ENCODE data around the gene FAM9C. TPM values are rescaled to one million over a fixed set of nuclear protein-coding genes. Genes with fewer than 3 reads are reported as not detected.

FAM9C gene
- total and polyA plus RNA-seq, 2 donors from 2014 or later: not detected

GRCh38 chrX:13008189-13008533 is 36.3 kb downstream of the FAM9C start:
- Histone ChIP-seq H3K36me3 (ENCODE audit: control insufficient read depth in 2 of 3, insufficient read depth in 3 of 3, low read length in 3 of 3) (no peaks in the 10 kb centered on the region), H3K4me3 (ENCODE audit: low read length in 3 of 3) (no peak overlapping the region), H3K9me3 (ENCODE audit: control insufficient read depth in 2 of 3, insufficient read depth in 1 of 3, low read length in 3 of 3) (no peaks in the 10 kb centered on the region), H3K27ac (ENCODE audit: low read depth in 2 of 2, low read length in 2 of 2) (no peak overlapping the region), H3K9ac (ENCODE audit: low read length in 3 of 3) (no peak overlapping the region), H3K4me1 (ENCODE audit: control insufficient read depth in 2 of 3, insufficient read depth in 2 of 3, low read depth in 1 of 3, low read length in 3 of 3) (no peaks in the 10 kb centered on the region), H3K27me3 (ENCODE audit: control insufficient read depth, insufficient read depth, low read length) (no peaks in the 10 kb centered on the region)
- FAIRE-seq (no peak), DNase-seq (no peak)
- intact Hi-C loops (cut with DNase I): no loop called here
- no peak for TF ChIP-seq CTCF (IDR thresholded peaks at IDR 0.05; ENCODE audit: borderline replicate concordance, extremely low read depth, insufficient read depth)

GRCh38 chrX:13007519-13008188 is 36.8 kb downstream of the FAM9C start:
- no peak for TF ChIP-seq CTCF (IDR thresholded peaks at IDR 0.05; ENCODE audit: borderline replicate concordance, extremely low read depth, insufficient read depth)
- intact Hi-C loops (cut with DNase I): no loop called here
- H3K4me1 ChIP-seq (ENCODE audit: control insufficient read depth in 2 of 3, insufficient read depth in 2 of 3, low read depth in 1 of 3, low read length in 3 of 3): no peaks in the 10 kb centered on the region
- H3K4me3 ChIP-seq (ENCODE audit: low read length in 3 of 3): no peak overlapping the region
- no peak for FAIRE-seq
- no peak for DNase-seq
- no peak overlapping the region for H3K27ac ChIP-seq (ENCODE audit: low read depth in 2 of 2, low read length in 2 of 2)
- H3K27me3 ChIP-seq (ENCODE audit: control insufficient read depth, insufficient read depth, low read length): no peaks in the 10 kb centered on the region
- H3K9ac ChIP-seq (ENCODE audit: low read length in 3 of 3): no peak overlapping the region
- no peaks in the 10 kb centered on the region for H3K9me3 ChIP-seq (ENCODE audit: control insufficient read depth in 2 of 3, insufficient read depth in 1 of 3, low read length in 3 of 3)
- H3K36me3 ChIP-seq (ENCODE audit: control insufficient read depth in 2 of 3, insufficient read depth in 3 of 3, low read length in 3 of 3): no peaks in the 10 kb centered on the region

- no peak for DNase-seq
- intact Hi-C loops (cut with DNase I): no loop called here
- Histone ChIP-seq H3K27ac (ENCODE audit: low read depth in 2 of 2, low read length in 2 of 2) (no peak overlapping the region), H3K27me3 (ENCODE audit: control insufficient read depth, insufficient read depth, low read length) (no peaks in the 10 kb centered on the region), H3K36me3 (ENCODE audit: control insufficient read depth in 2 of 3, insufficient read depth in 3 of 3, low read length in 3 of 3) (no peaks in the 10 kb centered on the region), H3K4me3 (ENCODE audit: low read length in 3 of 3) (no peak overlapping the region), H3K9ac (ENCODE audit: low read length in 3 of 3) (no peak overlapping the region), H3K9me3 (ENCODE audit: control insufficient read depth in 2 of 3, insufficient read depth in 1 of 3, low read length in 3 of 3) (no peaks in the 10 kb centered on the region), H3K4me1 (ENCODE audit: control insufficient read depth in 2 of 3, insufficient read depth in 2 of 3, low read depth in 1 of 3, low read length in 3 of 3) (no peaks in the 10 kb centered on the region)
- TF ChIP-seq CTCF (IDR thresholded peaks at IDR 0.05; ENCODE audit: borderline replicate concordance, extremely low read depth, insufficient read depth): no peak
- FAIRE-seq: no peak
Measured at GRCh38 chrX:13005661-13006473, 38.6 kb downstream of the FAM9C start.
